Neuronal stem cell (in vitro differentiated cells): ENCODE data around the gene TMEM97.

ENCODE experiments used
- DNase-seq: peaks from one replicate; pipeline ENCODE4 v3.0.0-alpha.2; 2013; ENCODE audit warnings: low spot score
- H2AFZ ChIP-seq: one replicate; pipeline ENCODE4 v1.6.1; 2013; ENCODE audit warnings: mild to moderate bottlenecking, low read length, inconsistent platforms
- H2AK5ac ChIP-seq: 2 replicates; pipeline ENCODE4 v1.6.1; 2013; ENCODE audit warnings: low read depth, mild to moderate bottlenecking, inconsistent platforms, low read length, moderate library complexity, mixed read lengths
- H2BK120ac ChIP-seq: 2 replicates; pipeline ENCODE4 v1.6.1; 2013; ENCODE audit warnings: low read depth, mild to moderate bottlenecking, inconsistent platforms, low read length, moderate library complexity, mixed read lengths
- H2BK12ac ChIP-seq: one replicate; pipeline ENCODE4 v1.6.1; 2013; ENCODE audit warnings: low read length, inconsistent platforms
- H2BK15ac ChIP-seq: 2 replicates; pipeline ENCODE4 v1.6.1; 2013; ENCODE audit warnings: mild to moderate bottlenecking, low read length, inconsistent platforms, mixed read lengths
- H2BK5ac ChIP-seq: one replicate; pipeline ENCODE4 v1.6.1; 2013; ENCODE audit warnings: inconsistent platforms, mild to moderate bottlenecking, low read length, moderate library complexity
- H3K14ac ChIP-seq: one replicate; pipeline ENCODE4 v1.6.1; 2013; ENCODE audit warnings: low read length, inconsistent platforms
- H3K18ac ChIP-seq: 2 replicates; pipeline ENCODE4 v1.6.1; 2013; ENCODE audit warnings: low read length, inconsistent platforms
- H3K23ac ChIP-seq: 2 replicates; pipeline ENCODE4 v1.6.1; 2013; ENCODE audit warnings: low read depth, mild to moderate bottlenecking, mixed read lengths, low read length, inconsistent platforms; ENCODE audit not compliant: poor library complexity
- H3K27ac ChIP-seq: replicated peaks from 3 replicates; pipeline ENCODE4 v1.5.1; 2013; ENCODE audit warnings: low read length, inconsistent platforms
- H3K27me3 ChIP-seq, 3 experiments: 2 replicates each; pipeline ENCODE4 v1.6.1; 2013; ENCODE audit warnings: low read length in 3 of 3, mild to moderate bottlenecking in 2 of 3, inconsistent platforms in 1 of 3, low read depth in 1 of 3, mixed read lengths in 1 of 3, moderate library complexity in 1 of 3; ENCODE audit not compliant: control insufficient read depth in 3 of 3, insufficient read depth in 3 of 3
- H3K36me3 ChIP-seq, 2 donors: replicated peaks in 1 of 2; 2 replicates each; pipeline ENCODE4 v1.6.1; 2013; ENCODE audit warnings: low read length in 2 of 2; ENCODE audit not compliant: control insufficient read depth in 2 of 2, insufficient read depth in 2 of 2
- H3K4ac ChIP-seq: 2 replicates; pipeline ENCODE4 v1.6.1; 2013; ENCODE audit warnings: inconsistent platforms, mild to moderate bottlenecking, low read length, moderate library complexity
- H3K4me1 ChIP-seq, 2 donors: 1 replicate in 1 of 2; 2 replicates in 1 of 2; pipeline ENCODE4 v1.6.1; 2013; ENCODE audit warnings: low read length in 2 of 2, low read depth in 1 of 2; ENCODE audit not compliant: control insufficient read depth in 2 of 2, insufficient read depth in 1 of 2
- H3K4me2 ChIP-seq: one replicate; pipeline ENCODE4 v1.6.1; 2013; ENCODE audit warnings: mild to moderate bottlenecking, low read length, inconsistent platforms; ENCODE audit not compliant: insufficient read depth, poor library complexity, severe bottlenecking
- H3K4me3 ChIP-seq, 2 donors: 2 replicates each; pipeline ENCODE4 v1.5.1; 2013; ENCODE audit warnings: low read length in 2 of 2, mild to moderate bottlenecking in 2 of 2, inconsistent platforms in 1 of 2, moderate library complexity in 1 of 2
- H3K79me1 ChIP-seq: one replicate; pipeline ENCODE4 v1.6.1; 2013; ENCODE audit warnings: low read depth, mild to moderate bottlenecking, inconsistent platforms, low read length, moderate library complexity
- H3K9ac ChIP-seq: one replicate; pipeline ENCODE4 v1.6.1; 2013; ENCODE audit warnings: mild to moderate bottlenecking, low read depth, low read length, inconsistent platforms; ENCODE audit not compliant: poor library complexity
- H3K9me3 ChIP-seq, 2 donors: replicated peaks in 1 of 2; 2 replicates each; pipeline versions ENCODE3 to v1.6.1; 2013; ENCODE audit warnings: low read length in 2 of 2, mild to moderate bottlenecking in 2 of 2, inconsistent platforms in 1 of 2, low read depth in 1 of 2, mixed read lengths in 1 of 2, moderate library complexity in 1 of 2; ENCODE audit not compliant: control insufficient read depth in 2 of 2, insufficient read depth in 1 of 2
- H4K8ac ChIP-seq: one replicate; pipeline ENCODE4 v1.6.1; 2013; ENCODE audit warnings: low read depth, mild to moderate bottlenecking, inconsistent platforms, low read length, moderate library complexity
- H4K91ac ChIP-seq: one replicate; pipeline ENCODE4 v1.6.1; 2013; ENCODE audit warnings: low read length, low read depth, mild to moderate bottlenecking, inconsistent platforms; ENCODE audit not compliant: poor library complexity
- WGBS, 2 donors: extraction: QIAGEN DNeasy Blood & Tissue Kit; methylation state at CpG; one replicate each; pipeline ENCODE4 v1.1.7; 2013; ENCODE audit warnings: missing lambda C conversion rate in 2 of 2, mixed read lengths in 1 of 2; ENCODE audit not compliant: insufficient read length in 2 of 2, insufficient replicate concordance in 1 of 2; ENCODE audit errors: extremely low coverage in 2 of 2; 5-methylcytosine and 5-hydroxymethylcytosine counted together

Gene TMEM97

DNA sequence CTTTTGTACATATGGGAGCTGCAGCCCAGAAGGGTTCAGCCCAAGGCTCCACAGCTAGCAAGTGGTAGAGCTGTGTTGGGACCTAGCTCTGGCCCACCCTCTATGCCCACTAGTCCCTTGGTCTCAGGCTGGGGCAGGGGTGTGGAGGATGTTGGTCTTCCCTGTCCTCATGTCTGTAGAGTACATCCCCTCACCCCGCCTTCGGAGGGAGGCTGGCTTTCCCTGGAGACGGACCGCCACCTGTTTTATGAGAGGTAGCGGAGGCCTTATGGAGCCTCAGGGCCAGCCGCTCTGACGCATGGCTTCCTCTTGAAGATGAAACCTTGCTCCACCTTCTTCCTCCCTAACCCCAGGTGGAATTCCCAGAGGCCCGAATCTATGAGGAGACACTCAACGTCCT, 25.0 kb downstream of the TMEM97 start:
- H2AFZ ChIP-seq, result no peak overlapping the region
- H3K9ac ChIP-seq, result no peak overlapping the region
- no peak overlapping the region for H2BK12ac ChIP-seq
- no peaks in the 10 kb centered on the region for H3K27me3 ChIP-seq
- H4K91ac ChIP-seq, result no peak overlapping the region
- no peak overlapping the region for H2BK120ac ChIP-seq
- no peak for DNase-seq
- no peak overlapping the region for H4K8ac ChIP-seq
- no peak overlapping the region for H3K27ac ChIP-seq
- no peak overlapping the region for H2BK5ac ChIP-seq
- H3K4me1 ChIP-seq, result peaks cover 0 to 6% of the 10 kb centered on the region in 2 donors
- H2AK5ac ChIP-seq, result no peak overlapping the region
- H2BK15ac ChIP-seq, result no peak overlapping the region
- no peak overlapping the region for H3K18ac ChIP-seq
- no peak overlapping the region for H3K14ac ChIP-seq
- H3K9me3 ChIP-seq, result no peaks in the 10 kb centered on the region
- peaks cover 64 to 98% of the 10 kb centered on the region in 2 donors for H3K36me3 ChIP-seq
- H3K4ac ChIP-seq, result no peak overlapping the region
- no peaks in the 10 kb centered on the region for H3K79me1 ChIP-seq
- no CpG with 5 or more reads among the region's 9 CpGs for WGBS, 2 donors
- no peak overlapping the region for H3K4me3 ChIP-seq
- H3K23ac ChIP-seq, result no peak overlapping the region
- H3K4me2 ChIP-seq, result no peak overlapping the region

GRCh38 chr17:28344435-28344901, 25.5 kb downstream of the TMEM97 start:
- H3K9ac ChIP-seq, result no peak overlapping the region
- no peak overlapping the region for H4K91ac ChIP-seq
- no peak overlapping the region for H2AFZ ChIP-seq
- H3K4me1 ChIP-seq, result peaks cover 0 to 6% of the 10 kb centered on the region in 2 donors
- H3K4ac ChIP-seq, result no peak overlapping the region
- no peak overlapping the region for H3K14ac ChIP-seq
- H2BK120ac ChIP-seq, result no peak overlapping the region
- no peak overlapping the region for H3K23ac ChIP-seq
- H3K9me3 ChIP-seq, result no peaks in the 10 kb centered on the region
- H3K27me3 ChIP-seq, result no peaks in the 10 kb centered on the region
- H3K4me3 ChIP-seq, result no peak overlapping the region
- WGBS, 2 donors, result no CpG with 5 or more reads among the region's 19 CpGs
- H3K27ac ChIP-seq, result no peak overlapping the region
- H3K79me1 ChIP-seq, result no peaks in the 10 kb centered on the region
- peaks cover 66 to 98% of the 10 kb centered on the region in 2 donors for H3K36me3 ChIP-seq
- H2BK5ac ChIP-seq, result no peak overlapping the region
- no peak for DNase-seq
- H2BK15ac ChIP-seq, result no peak overlapping the region
- no peak overlapping the region for H4K8ac ChIP-seq
- no peak overlapping the region for H2AK5ac ChIP-seq
- H3K18ac ChIP-seq, result no peak overlapping the region
- H2BK12ac ChIP-seq, result no peak overlapping the region
- H3K4me2 ChIP-seq, result no peak overlapping the region

- Histone ChIP-seq H3K9ac (no peak overlapping the region), H2BK15ac (no peak overlapping the region), H3K27me3 (no peaks in the 10 kb centered on the region), H3K9me3 (no peaks in the 10 kb centered on the region), H3K23ac (no peak overlapping the region), H2AK5ac (no peak overlapping the region), H3K4ac (no peak overlapping the region), H3K4me2 (no peak overlapping the region), H2AFZ (no peak overlapping the region), H3K79me1 (no peaks in the 10 kb centered on the region), H3K36me3 (peaks cover 68 to 100% of the 10 kb centered on the region in 2 donors), H3K4me1 (peaks cover 0 to 6% of the 10 kb centered on the region in 2 donors), H3K18ac (no peak overlapping the region), H2BK12ac (no peak overlapping the region), H3K4me3 (no peak overlapping the region), H4K8ac (no peak overlapping the region), H3K14ac (no peak overlapping the region), H2BK5ac (no peak overlapping the region), H2BK120ac (no peak overlapping the region), H3K27ac (no peak overlapping the region), H4K91ac (no peak overlapping the region)
- DNase-seq, result no peak
- no CpG with 5 or more reads among the region's 13 CpGs for WGBS, 2 donors
Observed at GRCh38 chr17:28345419-28346198, 26.6 kb downstream of the TMEM97 start.

GRCh38 chr17:28346199-28346580, 27.2 kb downstream of the TMEM97 start:
- Histone ChIP-seq H3K4me3 (no peak overlapping the region), H3K36me3 (peaks cover 71 to 100% of the 10 kb centered on the region in 2 donors), H2BK15ac (no peak overlapping the region), H3K9ac (no peak overlapping the region), H2BK120ac (no peak overlapping the region), H2BK5ac (no peak overlapping the region), H3K9me3 (no peaks in the 10 kb centered on the region), H4K91ac (no peak overlapping the region), H3K23ac (no peak overlapping the region), H3K27me3 (no peaks in the 10 kb centered on the region), H3K4me2 (no peak overlapping the region), H3K27ac (no peak overlapping the region), H2BK12ac (no peak overlapping the region), H4K8ac (no peak overlapping the region), H3K14ac (no peak overlapping the region), H2AK5ac (no peak overlapping the region), H2AFZ (no peak overlapping the region), H3K4ac (no peak overlapping the region), H3K4me1 (peaks cover 0 to 6% of the 10 kb centered on the region in 2 donors), H3K18ac (no peak overlapping the region), H3K79me1 (no peaks in the 10 kb centered on the region)
- WGBS, 2 donors, result no CpG with 5 or more reads among the region's 2 CpGs
- DNase-seq, result no peak
